NCI-H82 (cell line): ENCODE results near the gene SCN2B.
A peak's percentile ranks its signal among the peaks of the same experiment; 100 is the strongest.

Experiments used
- DNase-seq: peaks from one replicate; lab custom pipeline; 2025; lab: John Stamatoyannopoulos, UW

The SCN2B gene

GRCh38 chr11:118174006-118174567, 2.4 kb downstream of the SCN2B start:
- no peak for DNase-seq

GRCh38 chr11:118172356-118172755, 4.1 kb downstream of the SCN2B start:
- no peak for DNase-seq

GRCh38 chr11:118171269-118172062, 5.0 kb downstream of the SCN2B start:
- DNase-seq, result peak; percentile 79

- DNase-seq, result no peak
These were observed 5.6 kb downstream of the SCN2B start for GRCh38 chr11:118170882-118171268.

GRCh38 chr11:118170231-118170630, 6.2 kb downstream of the SCN2B start:
- no peak for DNase-seq

- no peak for DNase-seq
These were observed 6.9 kb downstream of the SCN2B start for GRCh38 chr11:118169300-118170140.

GRCh38 chr11:118168751-118169150, 7.7 kb downstream of the SCN2B start:
- no peak for DNase-seq

GRCh38 chr11:118168316-118168715, 8.1 kb downstream of the SCN2B start:
- no peak for DNase-seq

- DNase-seq, result no peak
These were observed 8.5 kb downstream of the SCN2B start for GRCh38 chr11:118167906-118168305.

- DNase-seq, result no peak
These were observed 9.2 kb downstream of the SCN2B start for GRCh38 chr11:118167253-118167652.

GRCh38 chr11:118166641-118167040, 9.8 kb downstream of the SCN2B start:
- DNase-seq, result no peak

- no peak for DNase-seq
These were observed 11.6 kb downstream of the SCN2B start for GRCh38 chr11:118164885-118165284.

- DNase-seq, result peak; percentile 67
These were observed 12.9 kb downstream of the SCN2B start for GRCh38 chr11:118163494-118163893.

GRCh38 chr11:118162846-118163245, 13.6 kb downstream of the SCN2B start:
- DNase-seq, result no peak

GRCh38 chr11:118161786-118162185, 14.7 kb downstream of the SCN2B start:
- DNase-seq, result no peak

GRCh38 chr11:118157186-118157895, 19.1 kb downstream of the SCN2B start:
- DNase-seq, result no peak

GRCh38 chr11:118156531-118157185, 19.8 kb downstream of the SCN2B start:
- peak; percentile 66 for DNase-seq

- DNase-seq, result no peak
These were observed 20.5 kb downstream of the SCN2B start for GRCh38 chr11:118155776-118156530.

- DNase-seq, result peak; percentile 45
These were observed 21.8 kb downstream of the SCN2B start for GRCh38 chr11:118154641-118155040.

- DNase-seq, result no peak
These were observed 22.5 kb downstream of the SCN2B start for GRCh38 chr11:118153976-118154375.

- no peak for DNase-seq
These were observed 22.9 kb downstream of the SCN2B start for GRCh38 chr11:118153516-118153915.
